ENCODE measurements around the gene ZSWIM4. TPM values are rescaled to one million over a fixed set of nuclear protein-coding genes. Genes with fewer than 3 reads are reported as not detected.

ZSWIM4 gene
- total RNA-seq, 1 experiment from 2014 or later = 9.8 TPM

GRCh38 chr19:13875824-13876223, 80.6 kb downstream of the ZSWIM4 start:
- intact Hi-C loops (cut with micrococcal nuclease; ENCODE audit: unreplicated experiment) = no loop called here
- Histone ChIP-seq H3K36me3 (ENCODE audit: insufficient read depth, low read length, poor library complexity, severe bottlenecking) (no peaks in the 10 kb centered on the region), H3K4me3 (ENCODE audit: low read depth, low read length, poor library complexity, severe bottlenecking) (no peak overlapping the region), H3K4me1 (ENCODE audit: insufficient read depth, low read length, poor library complexity, severe bottlenecking) (peaks cover 19% of the 10 kb centered on the region), H3K27ac (ENCODE audit: low read depth, low read length, poor library complexity, severe bottlenecking) (no peak overlapping the region), H3K27me3 (replicated peaks; ENCODE audit: insufficient read depth, low read depth, low read length, poor library complexity) (no peaks in the 10 kb centered on the region), H3K9me3 (ENCODE audit: low read depth, low read length, poor library complexity, severe bottlenecking) (no peaks in the 10 kb centered on the region)
- BruUV-seq (replicated peaks) = no TSS peak
- ChIA-PET CTCF (no interaction called here), POLR2A (ENCODE audit: low non-redundant PET) (no interaction called here)
- TF ChIP-seq EZH2 (IDR thresholded peaks at IDR 0.05; ENCODE audit: borderline replicate concordance, low read depth, low read length, poor library complexity, severe bottlenecking) (no peak), CTCF (conservative IDR thresholded peaks at IDR 0.05; ENCODE audit: low read depth, low read length) (no peak)
- no peak for DNase-seq (ENCODE audit: low spot score)

GRCh38 chr19:13876834-13877233, 81.6 kb downstream of the ZSWIM4 start, which contains the start of gene NANOS3:
Gene NANOS3 (plus strand): TSS chr19:13877134. CDS start chr19:13877249, 115 bp downstream.
- ChIA-PET CTCF (no interaction called here), POLR2A (ENCODE audit: low non-redundant PET) (no interaction called here)
- no peak for DNase-seq (ENCODE audit: low spot score)
- Histone ChIP-seq H3K27me3 (replicated peaks; ENCODE audit: insufficient read depth, low read depth, low read length, poor library complexity) (no peaks in the 10 kb centered on the region), H3K36me3 (ENCODE audit: insufficient read depth, low read length, poor library complexity, severe bottlenecking) (no peaks in the 10 kb centered on the region), H3K27ac (ENCODE audit: low read depth, low read length, poor library complexity, severe bottlenecking) (no peak within 1 kb of the TSS), H3K9me3 (ENCODE audit: low read depth, low read length, poor library complexity, severe bottlenecking) (no peaks in the 10 kb centered on the region), H3K4me1 (ENCODE audit: insufficient read depth, low read length, poor library complexity, severe bottlenecking) (peaks cover 26% of the 10 kb centered on the region), H3K4me3 (ENCODE audit: low read depth, low read length, poor library complexity, severe bottlenecking) (no peak within 1 kb of the TSS)
- intact Hi-C loops (cut with micrococcal nuclease; ENCODE audit: unreplicated experiment) = no loop called here
- BruUV-seq (replicated peaks) = no TSS peak
- TF ChIP-seq CTCF (conservative IDR thresholded peaks at IDR 0.05; ENCODE audit: low read depth, low read length) (no peak), EZH2 (IDR thresholded peaks at IDR 0.05; ENCODE audit: borderline replicate concordance, low read depth, low read length, poor library complexity, severe bottlenecking) (no peak)

GRCh38 chr19:13877303-13877702, 82.1 kb downstream of the ZSWIM4 start:
- Histone ChIP-seq H3K27ac (ENCODE audit: low read depth, low read length, poor library complexity, severe bottlenecking) (no peak overlapping the region), H3K4me3 (ENCODE audit: low read depth, low read length, poor library complexity, severe bottlenecking) (no peak overlapping the region), H3K27me3 (replicated peaks; ENCODE audit: insufficient read depth, low read depth, low read length, poor library complexity) (no peaks in the 10 kb centered on the region), H3K4me1 (ENCODE audit: insufficient read depth, low read length, poor library complexity, severe bottlenecking) (peaks cover 26% of the 10 kb centered on the region), H3K36me3 (ENCODE audit: insufficient read depth, low read length, poor library complexity, severe bottlenecking) (no peaks in the 10 kb centered on the region), H3K9me3 (ENCODE audit: low read depth, low read length, poor library complexity, severe bottlenecking) (no peaks in the 10 kb centered on the region)
- TF ChIP-seq EZH2 (IDR thresholded peaks at IDR 0.05; ENCODE audit: borderline replicate concordance, low read depth, low read length, poor library complexity, severe bottlenecking) = no peak
- no peak for DNase-seq (ENCODE audit: low spot score)
- no TSS peak for BruUV-seq (replicated peaks)
- intact Hi-C loops (cut with micrococcal nuclease; ENCODE audit: unreplicated experiment) = no loop called here
- ChIA-PET CTCF (no interaction called here), POLR2A (ENCODE audit: low non-redundant PET) (no interaction called here)
